Adrenal gland (tissue), 5 donors: ENCODE data around the gene WT1.

Source experiments
- POLR2A ChIP-seq, 2 donors: fragments of 450-650 bp; IDR thresholded peaks; one replicate each; pipeline ENCODE4 v1.6.1; 2017; ENCODE audit warnings: antibody characterized with exemption in 2 of 2, mild to moderate bottlenecking in 2 of 2, moderate library complexity in 1 of 2
- TF ChIP-seq, protein P1 (sequence below), 6 experiments: fragments of 450-650 bp in 4 of 6; fragments of 200-600 bp in 2 of 6; sonication (generic) in 1 of 6; IDR thresholded peaks; 1 replicate in 5 of 6; 2 replicates in 1 of 6; pipeline versions ENCODE4 v1.5.1 to v1.8.0; 2016 to 2021; ENCODE audit warnings: antibody characterized with exemption in 6 of 6, mild to moderate bottlenecking in 2 of 6, moderate library complexity in 1 of 6
- donor health status: DM: no; HTN: no; CAD: no.

- no peak for TF ChIP-seq POLR2A (IDR thresholded peaks at IDR 0.05)
- TF ChIP-seq, protein P1, sequence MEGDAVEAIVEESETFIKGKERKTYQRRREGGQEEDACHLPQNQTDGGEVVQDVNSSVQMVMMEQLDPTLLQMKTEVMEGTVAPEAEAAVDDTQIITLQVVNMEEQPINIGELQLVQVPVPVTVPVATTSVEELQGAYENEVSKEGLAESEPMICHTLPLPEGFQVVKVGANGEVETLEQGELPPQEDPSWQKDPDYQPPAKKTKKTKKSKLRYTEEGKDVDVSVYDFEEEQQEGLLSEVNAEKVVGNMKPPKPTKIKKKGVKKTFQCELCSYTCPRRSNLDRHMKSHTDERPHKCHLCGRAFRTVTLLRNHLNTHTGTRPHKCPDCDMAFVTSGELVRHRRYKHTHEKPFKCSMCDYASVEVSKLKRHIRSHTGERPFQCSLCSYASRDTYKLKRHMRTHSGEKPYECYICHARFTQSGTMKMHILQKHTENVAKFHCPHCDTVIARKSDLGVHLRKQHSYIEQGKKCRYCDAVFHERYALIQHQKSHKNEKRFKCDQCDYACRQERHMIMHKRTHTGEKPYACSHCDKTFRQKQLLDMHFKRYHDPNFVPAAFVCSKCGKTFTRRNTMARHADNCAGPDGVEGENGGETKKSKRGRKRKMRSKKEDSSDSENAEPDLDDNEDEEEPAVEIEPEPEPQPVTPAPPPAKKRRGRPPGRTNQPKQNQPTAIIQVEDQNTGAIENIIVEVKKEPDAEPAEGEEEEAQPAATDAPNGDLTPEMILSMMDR (IDR thresholded peaks at IDR 0.05), result no peak
Observed at GRCh38 chr11:32391956-32392553, 43.3 kb downstream of the WT1 start.
